Measurements from ENCODE around the gene NFE2L1. TPM values are rescaled to one million over a fixed set of nuclear protein-coding genes. Genes with fewer than 3 reads are reported as not detected.
"Not testable (repeated sequence)": the region's sequence is repeated elsewhere in the genome, so short reads cannot be mapped to it uniquely, and the experiment has no call there.

The NFE2L1 gene
- total RNA-seq, 1 experiment from 2014 or later, result 32.6 TPM

DNA sequence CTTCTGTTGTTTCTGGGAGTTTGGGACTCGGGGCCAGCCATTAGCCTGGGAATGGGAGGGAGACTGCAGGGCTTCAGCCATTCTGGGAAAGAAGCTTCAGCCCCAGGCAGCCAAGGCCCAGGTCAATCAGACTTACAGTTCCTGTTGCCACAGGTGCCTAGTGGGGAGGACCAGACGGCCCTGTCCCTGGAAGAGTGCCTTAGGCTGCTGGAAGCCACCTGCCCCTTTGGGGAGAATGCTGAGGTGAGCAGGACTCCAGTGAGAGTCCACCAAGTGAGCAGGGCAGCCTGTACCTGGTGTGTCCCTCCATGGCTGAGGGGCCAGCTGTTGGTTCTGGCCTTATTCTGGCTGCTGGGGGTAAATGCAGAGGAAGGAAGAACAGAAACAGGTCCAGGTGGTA lies 8.7 kb downstream of the NFE2L1 start:
- no peak for DNase-seq (ENCODE audit: low read depth, low spot score)
- in situ Hi-C loops (cut with HindIII; ENCODE audit: low pct_unique_long_range_greater_than_20kb, low sequenced_read_pairs), result no loop called here

DNA sequence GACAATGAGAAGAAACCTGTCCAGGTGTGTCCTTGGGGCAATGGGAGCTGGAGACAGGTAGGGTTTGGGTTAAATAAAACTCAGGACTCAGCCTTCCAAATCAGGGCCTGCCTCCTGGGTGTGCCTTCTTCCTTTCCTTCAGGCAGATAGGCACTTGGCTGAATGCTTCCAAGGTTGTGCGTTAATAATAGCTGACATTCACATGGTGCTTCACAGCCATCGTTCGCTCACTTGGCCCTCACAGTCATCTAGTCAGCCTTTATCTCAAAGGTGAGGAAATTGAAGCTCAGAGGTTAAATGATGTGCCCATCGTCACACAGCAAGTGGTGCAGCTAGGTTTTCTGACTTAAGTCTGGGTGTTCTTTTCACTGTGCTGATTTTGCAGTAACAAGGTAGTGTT lies 9.5 kb downstream of the NFE2L1 start:
- no peak for DNase-seq (ENCODE audit: low read depth, low spot score)
- in situ Hi-C loops (cut with HindIII; ENCODE audit: low pct_unique_long_range_greater_than_20kb, low sequenced_read_pairs), result no loop called here

DNA sequence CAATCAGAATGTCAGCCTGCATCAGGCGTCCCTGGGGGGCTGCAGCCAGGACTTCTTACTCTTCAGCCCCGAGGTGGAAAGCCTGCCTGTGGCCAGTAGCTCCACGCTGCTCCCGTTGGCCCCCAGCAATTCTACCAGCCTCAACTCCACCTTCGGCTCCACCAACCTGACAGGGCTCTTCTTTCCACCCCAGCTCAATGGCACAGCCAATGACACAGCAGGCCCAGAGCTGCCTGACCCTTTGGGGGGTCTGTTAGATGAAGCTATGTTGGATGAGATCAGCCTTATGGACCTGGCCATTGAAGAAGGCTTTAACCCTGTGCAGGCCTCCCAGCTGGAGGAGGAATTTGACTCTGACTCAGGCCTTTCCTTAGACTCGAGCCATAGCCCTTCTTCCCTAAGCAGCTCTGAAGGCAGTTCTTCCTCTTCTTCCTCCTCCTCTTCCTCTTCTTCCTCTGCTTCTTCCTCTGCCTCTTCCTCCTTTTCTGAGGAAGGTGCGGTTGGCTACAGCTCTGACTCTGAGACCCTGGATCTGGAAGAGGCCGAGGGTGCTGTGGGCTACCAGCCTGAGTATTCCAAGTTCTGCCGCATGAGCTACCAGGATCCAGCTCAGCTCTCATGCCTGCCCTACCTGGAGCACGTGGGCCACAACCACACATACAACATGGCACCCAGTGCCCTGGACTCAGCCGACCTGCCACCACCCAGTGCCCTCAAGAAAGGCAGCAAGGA lies 10.4 kb downstream of the NFE2L1 start:
- DNase-seq (ENCODE audit: low read depth, low spot score), result no peak
- in situ Hi-C loops (cut with HindIII; ENCODE audit: low pct_unique_long_range_greater_than_20kb, low sequenced_read_pairs), result no loop called here

DNA sequence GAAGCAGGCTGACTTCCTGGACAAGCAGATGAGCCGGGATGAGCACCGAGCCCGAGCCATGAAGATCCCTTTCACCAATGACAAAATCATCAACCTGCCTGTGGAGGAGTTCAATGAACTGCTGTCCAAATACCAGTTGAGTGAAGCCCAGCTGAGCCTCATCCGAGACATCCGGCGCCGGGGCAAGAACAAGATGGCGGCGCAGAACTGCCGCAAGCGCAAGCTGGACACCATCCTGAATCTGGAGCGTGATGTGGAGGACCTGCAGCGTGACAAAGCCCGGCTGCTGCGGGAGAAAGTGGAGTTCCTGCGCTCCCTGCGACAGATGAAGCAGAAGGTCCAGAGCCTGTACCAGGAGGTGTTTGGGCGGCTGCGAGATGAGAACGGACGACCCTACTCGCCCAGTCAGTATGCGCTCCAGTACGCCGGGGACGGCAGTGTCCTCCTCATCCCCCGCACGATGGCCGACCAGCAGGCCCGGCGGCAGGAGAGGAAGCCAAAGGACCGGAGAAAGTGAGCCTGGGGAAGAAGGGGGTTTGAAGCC lies 11.0 kb downstream of the NFE2L1 start:
- DNase-seq (ENCODE audit: low read depth, low spot score), result no peak
- in situ Hi-C loops (cut with HindIII; ENCODE audit: low pct_unique_long_range_greater_than_20kb, low sequenced_read_pairs), result no loop called here

DNA sequence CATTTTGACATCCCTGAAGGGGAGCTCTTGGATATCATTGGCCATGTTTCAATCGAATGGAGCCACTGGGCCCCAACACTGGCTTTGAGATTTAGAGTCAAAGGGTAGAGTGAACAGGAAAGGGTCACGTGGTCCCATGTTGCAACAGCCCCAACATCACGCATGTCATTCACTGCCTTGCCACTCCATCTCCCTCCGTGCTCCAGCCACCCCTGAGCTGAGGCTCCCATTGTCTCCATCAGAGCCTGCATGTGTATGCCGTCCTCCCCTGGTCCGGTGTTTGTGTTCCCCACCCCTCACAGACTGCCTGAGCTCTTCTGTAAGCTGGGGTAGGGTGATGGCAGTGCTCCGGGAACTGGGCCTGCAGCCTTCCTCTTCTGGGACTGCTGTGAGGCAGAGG lies 12.1 kb downstream of the NFE2L1 start:
- in situ Hi-C loops (cut with HindIII; ENCODE audit: low pct_unique_long_range_greater_than_20kb, low sequenced_read_pairs), result no loop called here
- no peak for DNase-seq (ENCODE audit: low read depth, low spot score)

DNA sequence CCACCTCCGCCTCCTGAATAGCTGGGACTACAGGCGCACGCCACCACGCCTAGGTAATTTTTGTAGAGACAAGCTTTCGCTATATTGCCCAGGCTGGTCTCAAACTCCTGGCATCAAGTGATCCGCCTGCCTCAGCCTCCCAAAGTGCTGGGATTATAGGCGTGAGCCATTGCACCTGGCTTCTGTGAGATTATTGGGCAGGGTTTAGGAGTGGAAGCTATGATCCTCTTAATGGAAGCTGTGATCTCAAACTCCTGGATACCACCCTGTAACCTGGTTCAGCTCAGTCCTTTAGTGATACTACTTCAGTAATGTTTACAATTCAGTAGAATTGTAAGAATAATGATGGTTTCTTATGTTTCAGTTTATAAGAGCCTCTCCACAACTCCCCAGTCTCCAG lies 14.1 kb downstream of the NFE2L1 start:
- DNase-seq (ENCODE audit: low read depth, low spot score), result no peak
- in situ Hi-C loops (cut with HindIII; ENCODE audit: low pct_unique_long_range_greater_than_20kb, low sequenced_read_pairs), result no loop called here

DNA sequence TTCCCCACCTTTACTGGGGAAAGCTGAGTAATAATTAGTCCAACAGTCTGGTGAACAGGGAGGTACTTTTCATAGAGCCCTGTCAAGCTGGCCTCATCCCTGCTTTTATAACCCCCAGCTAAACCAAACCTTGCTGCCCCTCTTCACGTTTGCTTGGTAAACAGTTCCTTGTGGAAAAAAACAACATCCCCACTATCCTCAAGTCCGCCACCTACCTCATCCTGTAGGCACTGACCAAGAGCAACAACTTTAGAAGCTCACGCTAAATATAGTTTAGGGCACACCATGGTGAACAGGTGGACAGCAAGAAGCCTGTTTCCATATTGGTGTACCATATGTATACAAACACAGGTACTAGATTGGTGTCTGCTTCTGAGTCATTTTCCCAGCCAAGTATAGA lies 16.5 kb downstream of the NFE2L1 start:
- in situ Hi-C loops (cut with HindIII; ENCODE audit: low pct_unique_long_range_greater_than_20kb, low sequenced_read_pairs), result no loop called here
- DNase-seq (ENCODE audit: low read depth, low spot score), result no peak

DNA sequence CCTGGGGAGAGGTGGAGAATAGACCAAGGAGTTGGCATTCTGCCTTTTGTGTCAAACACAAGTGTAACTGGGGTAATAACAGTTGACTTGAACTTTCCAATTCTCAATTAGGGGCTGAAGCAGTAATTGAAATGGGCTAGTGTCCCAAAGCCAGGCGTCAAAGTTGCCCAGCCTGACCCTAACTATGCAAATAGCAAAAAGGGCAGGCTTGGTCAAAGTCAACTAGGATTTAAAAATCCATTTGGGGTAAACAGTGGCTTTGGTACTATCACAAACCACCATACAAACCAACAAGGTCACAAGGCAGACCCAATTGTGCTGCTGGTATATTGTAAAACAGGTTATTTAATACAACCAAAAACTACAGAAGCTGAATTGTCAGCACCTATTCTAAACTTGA lies 18.0 kb downstream of the NFE2L1 start:
- no peak for DNase-seq (ENCODE audit: low read depth, low spot score)
- in situ Hi-C loops (cut with HindIII; ENCODE audit: low pct_unique_long_range_greater_than_20kb, low sequenced_read_pairs), result no loop called here

DNA sequence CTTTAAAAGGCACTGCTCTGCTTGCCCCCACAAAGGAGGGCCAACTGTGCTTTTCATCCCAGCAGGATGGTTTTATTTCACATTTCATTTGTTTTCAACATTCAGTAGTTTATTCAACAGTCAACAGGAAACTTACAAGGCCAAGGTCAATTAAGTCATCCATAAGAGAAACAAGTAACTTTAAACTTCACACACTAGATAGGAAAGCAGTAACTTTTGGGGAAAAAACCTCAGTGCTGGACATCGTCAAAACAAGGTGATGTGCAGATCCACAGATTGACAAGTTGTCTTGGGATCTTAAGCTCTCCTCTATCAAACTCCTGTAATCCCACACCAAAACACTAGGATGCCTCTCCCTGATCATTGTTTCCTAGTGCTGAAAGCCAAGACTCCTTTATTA lies 18.5 kb downstream of the NFE2L1 start:
- in situ Hi-C loops (cut with HindIII; ENCODE audit: low pct_unique_long_range_greater_than_20kb, low sequenced_read_pairs), result no loop called here
- no peak for DNase-seq (ENCODE audit: low read depth, low spot score)

DNA sequence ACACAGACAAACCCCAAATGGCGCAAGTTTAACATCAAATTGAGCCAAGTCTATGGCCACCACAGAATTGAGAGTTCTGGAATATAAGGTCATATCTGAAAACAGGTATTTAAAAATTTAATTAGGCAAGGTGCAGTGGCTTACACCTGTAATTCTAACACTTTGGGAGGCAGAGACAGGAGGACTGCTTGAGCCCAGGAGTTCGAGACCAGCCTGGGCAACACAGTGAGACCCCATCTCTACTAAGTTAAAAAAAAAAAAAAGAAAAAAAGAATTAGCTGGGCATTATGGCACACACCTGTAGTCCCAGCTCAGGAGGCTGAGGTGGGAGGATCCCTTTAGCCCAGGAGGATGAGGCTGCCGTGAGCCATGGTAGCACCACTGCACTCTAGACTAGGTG lies 19.1 kb downstream of the NFE2L1 start:
- DNase-seq (ENCODE audit: low read depth, low spot score), result no peak
- in situ Hi-C loops (cut with HindIII; ENCODE audit: low pct_unique_long_range_greater_than_20kb, low sequenced_read_pairs), result no loop called here

DNA sequence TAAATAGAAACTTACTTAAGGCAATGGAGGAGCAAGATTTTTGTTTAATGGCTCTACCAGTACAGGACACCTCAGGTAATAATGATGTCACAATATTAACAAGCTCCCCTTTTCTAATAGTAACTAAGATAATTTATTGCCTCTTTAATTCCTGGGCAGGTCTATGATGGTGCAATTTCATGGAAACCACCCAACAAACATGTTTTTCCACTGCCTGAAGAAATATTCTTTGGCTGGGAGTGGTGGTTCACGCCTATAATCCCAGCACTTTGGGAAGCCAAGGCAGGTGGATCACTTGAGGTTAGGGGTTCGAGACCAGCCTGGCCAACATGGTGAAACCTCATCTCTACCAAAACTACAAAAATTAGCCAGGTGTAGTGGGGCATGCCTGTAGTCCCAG lies 19.6 kb downstream of the NFE2L1 start:
- DNase-seq (ENCODE audit: low read depth, low spot score); in situ Hi-C loops (cut with HindIII; ENCODE audit: low pct_unique_long_range_greater_than_20kb, low sequenced_read_pairs): not testable (repeated sequence)

DNA sequence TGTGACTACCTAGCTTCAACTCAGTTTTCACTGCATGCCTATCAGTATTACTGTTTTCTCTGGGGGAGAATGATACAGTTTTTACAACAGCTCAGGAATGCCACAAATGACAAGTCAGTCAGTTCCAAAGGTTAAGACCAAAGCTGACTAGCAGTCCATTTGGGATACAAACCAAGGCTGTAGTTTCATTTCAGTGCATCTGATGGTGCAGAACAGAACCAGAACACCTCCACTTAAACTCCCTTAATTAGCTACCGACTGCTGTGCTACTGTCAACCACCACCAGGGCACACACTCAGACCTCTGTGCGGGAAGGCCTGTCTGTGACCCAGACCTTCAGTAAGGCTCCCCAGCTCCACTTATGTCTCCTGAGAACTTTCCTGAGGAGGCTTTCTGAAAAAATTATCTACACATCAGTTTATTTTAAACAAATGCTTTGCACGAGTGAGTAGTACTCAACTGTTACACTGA lies 20.4 kb downstream of the NFE2L1 start:
- in situ Hi-C loops (cut with HindIII; ENCODE audit: low pct_unique_long_range_greater_than_20kb, low sequenced_read_pairs), result no loop called here
- DNase-seq (ENCODE audit: low read depth, low spot score), result peak; percentile 48

DNA sequence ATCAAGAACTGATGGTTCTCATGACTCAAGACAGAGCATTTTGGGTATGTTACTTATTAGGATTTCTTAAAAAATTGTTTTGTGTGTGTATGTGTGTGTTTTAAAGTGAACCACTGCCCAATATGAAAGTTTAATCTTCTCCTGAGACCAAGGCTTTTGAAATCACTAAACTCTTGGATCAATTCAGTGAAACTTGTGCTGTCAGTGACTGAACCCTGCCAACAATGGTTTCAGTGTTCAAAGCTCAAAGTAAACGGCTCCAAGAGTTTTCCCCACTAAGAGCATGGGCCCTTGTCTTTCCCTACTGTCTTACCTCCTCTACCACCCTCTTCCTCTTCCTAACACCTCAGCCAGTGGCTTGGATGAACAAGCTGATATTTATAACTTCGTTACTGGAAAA lies 22.0 kb downstream of the NFE2L1 start:
- in situ Hi-C loops (cut with HindIII; ENCODE audit: low pct_unique_long_range_greater_than_20kb, low sequenced_read_pairs), result no loop called here
- DNase-seq (ENCODE audit: low read depth, low spot score), result no peak

DNA sequence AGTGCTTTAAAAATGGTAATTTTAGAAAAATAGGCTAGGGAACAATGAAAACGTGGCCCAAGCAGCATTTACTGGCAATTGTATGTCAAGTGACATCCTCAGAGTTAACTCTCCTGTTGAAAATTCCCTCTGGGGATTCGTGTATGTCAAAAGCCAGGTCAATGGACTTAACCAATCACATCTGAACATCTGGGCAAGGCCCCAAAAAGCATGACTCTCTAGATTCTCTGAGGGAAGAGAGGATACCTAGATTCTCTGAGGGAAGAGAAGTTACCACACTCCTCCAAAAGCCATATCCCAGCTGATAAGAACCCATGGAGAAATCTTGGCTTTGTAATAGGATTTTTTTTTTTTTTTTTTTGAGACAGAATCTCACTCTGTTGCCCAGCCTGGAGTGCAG lies 23.5 kb downstream of the NFE2L1 start:
- in situ Hi-C loops (cut with HindIII; ENCODE audit: low pct_unique_long_range_greater_than_20kb, low sequenced_read_pairs), result no loop called here
- no peak for DNase-seq (ENCODE audit: low read depth, low spot score)

DNA sequence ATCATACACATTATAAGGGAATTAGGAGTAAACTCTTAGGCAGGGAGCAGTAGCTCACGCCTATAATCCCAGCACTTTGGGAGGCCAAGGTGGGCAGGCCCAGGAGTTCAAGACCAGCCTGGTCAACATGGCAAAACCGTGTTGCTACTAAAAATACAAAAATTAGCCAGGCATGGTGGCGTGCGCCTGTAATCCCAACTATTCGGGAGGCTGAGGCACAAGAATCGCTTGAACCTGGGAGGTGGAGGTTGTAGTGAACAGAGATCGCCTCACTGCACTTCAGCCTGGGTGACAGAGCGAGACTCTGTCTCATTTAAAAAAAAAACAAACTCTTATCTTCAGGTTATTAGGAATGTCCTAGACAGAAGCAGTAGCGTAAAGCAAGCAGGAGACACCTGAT lies 24.7 kb downstream of the NFE2L1 start:
- DNase-seq (ENCODE audit: low read depth, low spot score); in situ Hi-C loops (cut with HindIII; ENCODE audit: low pct_unique_long_range_greater_than_20kb, low sequenced_read_pairs): not testable (repeated sequence)

DNA sequence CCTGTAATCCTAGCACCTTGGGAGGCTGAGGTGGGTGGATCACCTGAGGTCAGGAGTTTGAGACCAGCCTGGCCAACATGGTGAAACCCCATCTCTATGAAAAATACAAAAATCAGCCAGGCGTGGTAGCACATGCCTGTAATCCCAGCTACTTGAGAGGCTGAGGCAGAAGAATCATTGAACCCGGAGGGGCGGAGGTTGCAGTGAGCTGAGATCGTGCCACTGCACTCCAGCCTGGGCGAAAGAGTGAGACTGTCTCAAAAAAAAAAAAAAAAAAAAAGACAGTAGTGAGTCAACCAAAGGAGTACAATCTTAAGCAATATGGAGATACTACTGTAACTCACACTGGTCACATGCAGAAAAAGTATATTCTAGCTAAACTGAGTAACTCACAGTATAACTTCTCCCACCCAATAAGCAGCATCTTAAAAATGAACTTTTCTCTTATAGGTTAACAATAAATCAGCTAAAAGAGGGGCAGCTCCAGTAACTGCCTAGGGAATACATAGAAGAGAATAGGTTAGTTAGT lies 25.5 kb downstream of the NFE2L1 start:
- DNase-seq (ENCODE audit: low read depth, low spot score); in situ Hi-C loops (cut with HindIII; ENCODE audit: low pct_unique_long_range_greater_than_20kb, low sequenced_read_pairs): not testable (repeated sequence)

DNA sequence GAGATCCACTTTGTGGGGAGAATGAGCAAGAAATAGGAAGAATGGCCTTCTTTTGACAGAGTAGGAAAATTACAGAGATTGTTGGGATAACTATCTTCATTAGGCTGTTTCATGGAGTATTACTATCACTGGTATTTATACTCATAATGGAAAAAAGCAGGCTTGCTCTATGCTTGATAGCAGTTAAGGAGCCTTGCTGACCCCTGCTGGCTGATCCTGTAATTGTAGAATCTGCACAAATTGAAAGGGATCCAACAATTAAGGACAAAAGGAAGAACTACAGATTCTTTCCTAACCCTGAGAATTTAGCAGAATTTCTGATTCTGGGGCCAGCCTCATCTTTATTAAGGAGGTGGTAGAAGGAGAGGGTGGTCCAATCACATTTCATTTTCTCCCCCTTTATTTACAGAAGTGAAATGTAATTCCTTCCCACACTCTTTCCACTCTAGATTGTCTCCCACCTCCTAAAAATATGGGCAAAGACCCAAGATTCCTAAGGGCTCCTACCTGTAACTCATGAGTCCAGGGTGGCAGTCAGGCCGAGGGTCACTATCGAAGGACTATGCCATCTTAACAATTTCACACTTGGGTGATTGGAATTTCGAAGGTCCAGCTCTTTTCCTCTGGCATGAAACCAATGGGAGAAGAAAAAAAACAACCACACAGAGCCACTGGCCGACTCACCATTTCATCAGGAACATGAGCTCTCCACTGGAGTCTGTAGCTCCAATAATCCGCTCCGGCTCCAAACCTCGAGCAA lies 26.3 kb downstream of the NFE2L1 start:
- peak; percentile 85 for DNase-seq (ENCODE audit: low read depth, low spot score)
- in situ Hi-C loops (cut with HindIII; ENCODE audit: low pct_unique_long_range_greater_than_20kb, low sequenced_read_pairs), result no loop called here

DNA sequence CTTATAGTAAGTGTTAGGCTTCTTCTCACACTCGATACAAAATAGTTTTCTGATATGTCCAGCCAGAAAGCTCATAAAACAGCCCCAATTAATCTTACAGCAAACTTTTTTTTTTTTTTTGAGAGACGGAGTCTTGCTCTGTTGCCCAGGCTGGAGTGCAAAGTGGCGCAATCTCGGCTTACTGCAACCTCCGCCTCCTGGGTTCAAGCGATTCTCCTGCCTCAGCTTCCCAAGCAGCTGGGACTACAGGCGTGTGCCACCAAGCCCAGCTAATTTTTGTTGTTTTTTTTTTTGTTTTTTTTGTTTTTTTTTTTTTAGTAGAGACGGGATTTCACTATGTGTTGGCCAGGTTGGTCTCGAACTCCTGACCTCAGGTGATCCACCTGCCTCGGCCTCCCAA lies 29.0 kb downstream of the NFE2L1 start:
- DNase-seq (ENCODE audit: low read depth, low spot score); in situ Hi-C loops (cut with HindIII; ENCODE audit: low pct_unique_long_range_greater_than_20kb, low sequenced_read_pairs): not testable (repeated sequence)

DNA sequence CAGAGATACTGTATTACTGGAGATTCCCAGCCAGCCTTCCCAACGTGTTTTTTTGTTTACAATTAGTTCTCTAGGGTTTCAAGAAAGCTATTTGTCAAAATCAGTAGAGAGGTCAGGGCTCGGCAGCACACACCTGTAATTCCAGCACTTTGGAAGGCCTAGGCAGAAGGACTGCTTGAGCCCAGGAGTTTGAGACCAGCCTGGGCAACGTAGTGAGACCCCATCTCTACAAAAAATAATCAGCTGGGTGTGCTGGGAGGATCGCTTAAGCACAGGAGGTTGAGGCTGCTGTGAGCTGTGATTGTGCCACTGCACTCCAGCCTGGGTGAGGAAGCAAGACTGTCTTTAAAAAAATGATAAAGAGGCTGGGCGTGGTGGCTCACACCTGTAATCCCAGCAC lies 33.7 kb downstream of the NFE2L1 start:
- in situ Hi-C loops (cut with HindIII; ENCODE audit: low pct_unique_long_range_greater_than_20kb, low sequenced_read_pairs), result no loop called here
- no peak for DNase-seq (ENCODE audit: low read depth, low spot score)
